HG02943 (cell line): ENCODE results near the gene PPP1R12A.

Experiments used
- ATAC-seq: cut with Tn5 transposase; IDR thresholded peaks from one replicate; pipeline ENCODE4 v1.9.1; 2021; ENCODE audit warnings: mild to moderate bottlenecking, low read depth, moderate library complexity; ENCODE audit not compliant: unreplicated experiment

Gene PPP1R12A

DNA sequence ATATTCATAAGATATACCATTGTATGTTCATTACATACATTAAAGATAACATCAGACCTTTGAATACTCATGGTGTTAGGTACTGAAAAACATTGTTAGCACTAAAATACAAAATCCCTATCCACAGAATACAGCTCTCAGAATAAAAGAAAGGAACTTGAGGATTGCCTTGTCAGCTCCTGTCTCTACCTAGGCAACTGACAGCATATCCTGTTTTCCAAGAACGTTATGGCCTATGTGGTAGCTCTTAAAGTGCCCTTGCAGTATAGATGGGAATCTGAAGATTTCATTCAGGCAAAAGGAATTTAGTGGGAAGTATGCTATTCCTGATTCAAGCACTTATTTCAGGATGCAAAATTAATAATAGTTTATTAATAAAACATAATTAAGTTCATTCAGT lies 1.8 kb upstream of the PPP1R12A start:
- no peak for ATAC-seq

DNA sequence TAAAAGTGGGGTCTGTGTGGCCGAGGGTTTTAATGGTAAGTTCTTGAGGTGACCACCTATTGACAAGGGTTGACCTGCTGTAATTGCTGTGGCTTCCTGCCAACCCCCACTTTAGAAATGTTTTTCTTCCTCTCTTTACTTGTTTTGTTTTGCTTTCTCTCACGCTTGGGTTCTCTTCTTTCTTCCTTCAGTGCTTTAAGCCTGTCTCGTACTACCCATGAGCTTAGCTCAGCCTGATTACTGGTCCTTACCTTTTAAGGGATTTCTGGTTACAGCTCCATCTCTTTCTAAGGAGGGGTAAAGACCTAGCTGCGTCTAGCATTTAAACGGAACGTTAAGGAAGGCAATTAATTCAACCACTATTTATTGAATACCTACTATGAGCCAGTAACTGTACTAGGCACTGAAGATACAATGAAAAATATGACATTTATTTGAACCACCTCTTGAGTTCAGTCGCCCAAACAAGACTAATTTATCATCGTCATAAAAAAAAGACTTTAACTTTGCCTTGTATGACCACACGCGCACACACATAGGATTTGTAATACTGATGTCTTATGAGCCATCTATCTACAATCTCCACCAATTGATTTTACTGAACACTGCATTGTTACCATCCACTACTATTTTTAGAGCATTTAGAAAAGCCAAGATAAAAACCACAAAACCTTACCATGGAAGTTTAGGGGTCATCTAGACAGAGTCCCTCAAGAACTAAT lies 888 bp upstream of the PPP1R12A start:
- ATAC-seq, result peak; percentile 20

DNA sequence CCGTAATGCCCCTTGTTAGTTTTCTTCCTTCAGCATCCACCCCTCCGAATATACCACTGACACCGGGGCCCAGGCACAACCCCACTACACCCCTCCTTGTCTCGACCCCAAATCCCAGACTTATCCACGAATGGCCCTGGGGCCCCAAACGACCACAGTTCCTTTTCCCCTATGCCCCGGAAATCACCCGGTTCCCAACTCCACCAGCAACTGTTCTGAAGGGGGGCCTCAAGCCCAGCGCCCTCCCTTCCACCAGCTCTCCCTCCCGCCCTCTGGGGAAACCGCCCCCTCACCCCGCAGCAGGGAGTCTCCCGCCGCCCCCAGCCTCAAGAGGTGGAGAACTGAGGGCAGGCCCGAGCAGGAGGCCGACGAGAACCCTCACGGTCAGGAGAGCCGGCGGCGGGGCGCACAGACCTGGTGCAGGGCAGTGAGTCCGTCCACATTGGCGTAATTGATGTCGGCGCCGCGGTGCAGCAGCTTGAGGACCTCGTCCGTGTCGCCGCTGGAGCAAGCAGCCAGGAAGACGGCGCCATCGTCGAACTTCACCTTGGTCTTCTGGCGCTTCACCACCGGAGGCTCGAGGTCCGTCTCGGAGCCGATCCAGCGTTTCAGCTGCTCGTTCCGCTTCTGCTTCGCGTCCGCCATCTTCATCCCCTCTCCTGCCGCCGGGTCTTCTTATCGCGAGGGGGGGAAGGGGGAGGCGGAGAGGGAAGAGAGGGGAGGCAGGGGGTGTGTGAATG lies 446 bp downstream of the PPP1R12A start:
- peak; percentile 26 for ATAC-seq

DNA sequence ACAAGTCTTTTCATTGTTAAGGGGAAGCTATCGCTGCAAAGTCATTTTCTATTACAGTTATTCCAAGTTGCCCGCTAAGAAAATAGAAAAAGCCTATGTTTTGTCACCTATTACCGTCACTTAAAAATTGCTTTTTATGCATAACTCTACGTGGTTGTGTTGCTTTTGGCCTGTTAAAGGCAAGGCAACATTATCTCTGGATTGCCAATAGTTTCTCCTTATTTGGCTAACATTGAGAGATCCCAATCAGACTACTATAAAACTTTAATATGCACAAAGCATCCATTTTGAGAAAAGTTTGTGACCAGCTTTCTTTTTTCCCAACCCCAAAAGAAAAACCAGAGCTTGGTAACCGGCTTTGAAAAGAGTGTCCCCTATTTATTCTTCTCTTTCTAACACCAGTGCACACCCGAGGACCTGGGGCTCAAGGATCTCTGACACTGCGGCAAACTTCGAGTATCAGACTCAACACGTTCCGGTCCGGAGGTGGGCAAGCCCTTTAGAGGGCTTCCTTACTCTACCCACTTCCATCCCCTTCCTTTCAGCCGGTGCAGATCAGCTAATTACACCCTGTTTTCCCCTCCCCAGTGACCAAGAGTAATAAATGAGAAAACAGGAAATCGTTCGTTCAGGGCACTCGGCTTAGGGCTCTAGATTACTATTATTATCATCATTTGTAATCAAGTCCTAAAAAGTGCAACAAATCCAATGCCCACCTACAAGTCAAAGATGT lies 1.2 kb downstream of the PPP1R12A start:
- ATAC-seq, result peak; percentile 7

DNA sequence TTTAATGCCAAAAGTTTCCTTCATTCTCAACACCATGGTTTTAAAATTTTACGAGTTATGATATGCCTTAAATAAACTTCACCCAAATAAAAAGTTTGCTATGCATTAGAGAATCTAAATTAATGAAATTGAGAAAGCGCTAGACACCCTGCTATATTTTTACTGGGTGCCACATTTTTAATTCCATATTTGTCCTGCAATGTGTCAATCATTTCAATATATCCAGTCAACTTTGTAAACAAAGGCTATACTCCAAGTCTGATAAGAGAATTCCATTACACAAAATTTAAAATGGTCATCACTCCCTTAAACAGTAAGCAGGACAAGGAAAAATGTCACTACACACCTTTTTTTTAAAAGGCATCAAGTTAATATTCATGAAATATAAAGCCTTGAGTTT lies 1.9 kb downstream of the PPP1R12A start:
- no peak for ATAC-seq

DNA sequence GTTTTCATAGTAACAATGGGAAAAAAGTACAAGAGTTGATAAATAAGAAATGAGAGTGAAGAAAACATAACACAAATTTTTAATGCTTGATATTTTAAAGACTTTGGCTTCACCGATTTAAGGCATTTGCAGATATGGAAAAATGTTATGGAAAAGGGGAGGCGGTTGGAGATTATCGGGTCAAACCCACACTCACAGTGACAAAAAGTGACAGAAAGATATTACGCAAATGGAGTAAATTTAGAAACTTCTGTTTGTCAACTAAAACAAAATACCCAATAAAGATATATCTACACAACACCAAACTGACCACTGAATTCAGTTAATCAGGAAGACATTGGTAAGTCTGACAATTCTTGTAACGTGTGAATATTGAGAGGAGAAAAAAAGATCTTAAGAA lies 2.5 kb downstream of the PPP1R12A start:
- ATAC-seq, result no peak

DNA sequence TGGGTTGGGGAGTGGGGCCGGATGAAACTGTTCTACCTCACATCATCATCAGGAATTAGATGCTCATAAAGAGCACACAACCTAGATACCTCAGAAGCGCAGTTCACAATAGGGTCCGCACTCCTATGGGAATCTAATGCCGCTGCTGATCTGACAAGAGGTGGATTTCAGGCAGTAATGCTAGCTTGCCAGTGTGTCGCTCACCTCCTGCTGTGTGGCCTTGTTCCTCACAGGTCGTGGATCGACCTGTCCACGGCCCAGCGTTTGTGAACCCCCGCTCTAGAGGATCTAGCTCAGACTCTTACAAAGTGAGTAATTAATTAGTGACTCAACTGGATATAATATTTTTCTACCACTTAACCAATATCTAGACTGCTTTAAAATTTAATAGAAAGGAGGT lies 5.8 kb downstream of the PPP1R12A start:
- ATAC-seq, result no peak

DNA sequence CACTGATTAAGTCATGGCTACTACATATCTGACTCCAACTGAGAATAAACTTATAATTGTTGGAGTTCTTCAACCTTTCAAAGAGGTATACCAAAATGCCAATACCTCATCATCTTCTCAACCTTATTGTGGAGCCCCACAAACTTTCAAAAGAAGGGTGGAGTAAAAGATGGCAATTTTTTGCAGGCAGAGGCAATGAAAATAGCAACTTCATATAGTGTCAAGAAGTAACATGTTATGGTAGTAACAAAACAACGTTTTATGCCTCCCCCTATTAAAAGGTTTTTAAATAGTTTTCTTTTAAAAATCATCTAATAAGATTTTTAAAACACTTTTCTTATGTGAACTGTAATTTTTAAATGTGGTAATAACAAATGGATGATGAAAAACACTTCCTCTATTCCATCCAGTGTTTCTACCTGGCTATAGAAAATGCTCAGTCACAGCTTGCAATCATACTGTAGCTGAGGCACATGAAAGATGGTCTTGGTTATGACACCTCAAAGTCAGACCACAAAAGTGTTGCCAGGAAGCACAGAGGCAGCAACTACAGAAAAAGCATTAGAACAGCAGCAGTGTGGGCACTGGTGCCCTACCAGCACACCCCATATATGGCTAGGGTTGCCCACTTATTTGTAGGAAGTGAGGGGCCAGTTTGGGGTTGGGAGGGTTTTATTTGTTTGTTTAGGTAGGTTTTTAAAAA lies 7.0 kb downstream of the PPP1R12A start:
- ATAC-seq, result peak; percentile 99

DNA sequence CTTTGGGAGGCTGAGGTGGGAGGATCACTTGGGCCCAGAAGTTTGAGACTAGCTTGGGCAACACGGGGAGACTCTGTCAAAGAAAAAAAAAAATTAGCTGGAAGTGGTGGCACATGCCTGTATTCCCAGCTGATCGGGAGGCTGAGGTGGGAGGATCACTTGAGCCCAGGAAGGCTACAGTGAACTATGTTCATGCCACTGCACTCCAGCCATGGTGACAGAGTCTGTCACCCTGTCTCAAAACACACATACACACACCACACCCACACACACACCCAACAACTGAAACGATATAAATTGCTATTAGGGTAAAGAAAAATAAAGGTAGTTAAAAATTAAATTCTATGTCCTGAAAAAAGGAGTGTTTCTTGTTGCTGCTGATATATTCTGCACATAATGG lies 7.9 kb downstream of the PPP1R12A start:
- ATAC-seq, result no peak

DNA sequence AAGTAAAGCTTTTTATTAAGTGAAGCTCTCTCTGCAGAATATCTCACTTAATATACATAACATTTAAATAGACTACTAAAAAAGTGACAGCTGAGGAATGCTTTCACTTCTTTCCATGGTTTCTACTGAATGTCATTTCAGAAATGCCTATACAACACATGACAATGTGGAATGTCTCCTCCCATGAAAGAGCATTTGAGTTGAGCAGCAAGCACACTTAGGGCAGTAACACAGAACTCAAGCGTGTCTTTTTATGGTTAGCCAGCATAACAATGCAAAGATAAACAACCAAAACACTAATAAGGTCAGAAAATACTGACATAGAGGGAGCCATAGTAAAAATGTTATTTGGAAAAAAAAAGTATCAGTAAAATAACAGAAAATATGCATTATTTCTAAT lies 9.4 kb downstream of the PPP1R12A start:
- no peak for ATAC-seq

DNA sequence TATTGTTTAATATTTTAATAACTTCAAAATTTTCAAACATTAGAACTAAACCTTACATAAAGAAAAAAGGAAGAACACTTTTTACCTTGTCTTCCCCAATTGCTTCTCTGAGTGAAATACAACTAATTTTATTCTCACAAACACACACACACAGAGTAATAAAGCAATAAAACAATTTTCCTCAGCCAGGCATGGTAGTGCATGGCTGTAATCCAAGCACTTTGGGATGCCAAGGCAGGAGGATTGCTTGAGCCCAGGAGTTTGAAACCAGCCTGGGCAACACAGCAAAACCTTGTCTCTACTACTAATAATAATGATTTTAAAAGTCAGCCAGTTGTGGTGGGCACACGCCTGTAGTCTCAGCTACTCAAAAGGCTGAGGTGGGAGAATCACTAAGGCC lies 13.1 kb downstream of the PPP1R12A start:
- ATAC-seq, result no peak

DNA sequence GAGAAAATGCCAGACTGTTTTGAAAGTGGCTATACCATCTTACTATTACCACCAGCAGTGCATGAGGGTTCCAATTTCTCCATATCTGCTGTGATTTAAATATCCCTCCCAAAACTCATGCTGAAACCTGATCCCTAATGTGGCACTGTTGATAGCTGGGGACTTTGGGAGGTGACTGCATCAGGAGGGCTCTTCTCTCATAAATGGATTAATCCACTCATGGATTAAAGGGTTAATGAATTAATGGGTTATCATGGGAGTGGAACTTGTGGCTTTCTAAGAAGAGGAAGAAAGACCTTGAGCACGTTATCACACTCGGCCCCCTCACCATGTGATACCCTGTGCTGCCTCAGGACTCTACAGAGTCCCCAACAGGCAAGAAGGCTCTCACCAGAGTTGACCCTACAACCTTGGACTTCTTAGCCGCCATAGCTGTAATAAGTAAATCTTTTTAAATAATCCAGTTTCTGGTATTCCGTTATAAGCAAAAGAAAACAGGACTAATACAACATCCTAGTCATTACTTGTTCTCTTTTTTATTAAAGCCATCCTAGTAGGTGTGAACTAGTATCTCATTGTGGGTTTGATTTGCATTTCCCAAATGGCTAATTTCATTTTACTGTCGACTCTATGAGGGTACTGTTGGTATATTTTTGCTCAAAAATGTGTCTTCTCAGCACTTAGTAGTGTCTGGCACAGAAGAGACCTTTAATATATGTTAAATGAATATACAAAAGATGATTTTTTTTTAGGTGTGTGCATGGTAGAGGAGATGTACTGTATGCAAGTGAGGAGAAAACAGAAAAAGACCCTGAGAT lies 14.3 kb downstream of the PPP1R12A start:
- ATAC-seq, result no peak

DNA sequence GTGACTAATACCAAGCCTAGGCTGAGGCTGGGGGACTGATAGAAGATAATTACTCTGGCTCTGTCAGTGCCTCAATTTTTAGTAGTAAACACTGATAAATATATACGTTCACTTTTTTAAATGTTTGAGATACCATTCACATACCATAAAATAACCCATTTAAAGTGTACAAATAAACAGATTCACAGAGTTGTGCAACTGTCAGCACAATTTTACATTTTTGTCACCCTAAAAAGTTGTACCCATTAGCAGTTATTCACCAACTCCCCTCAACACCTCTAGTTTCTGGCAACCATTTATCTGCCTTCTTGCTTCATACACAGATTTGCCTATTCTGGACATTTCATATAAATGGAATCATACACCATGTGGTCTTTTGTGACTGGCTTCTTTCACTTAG lies 15.1 kb downstream of the PPP1R12A start:
- no peak for ATAC-seq

DNA sequence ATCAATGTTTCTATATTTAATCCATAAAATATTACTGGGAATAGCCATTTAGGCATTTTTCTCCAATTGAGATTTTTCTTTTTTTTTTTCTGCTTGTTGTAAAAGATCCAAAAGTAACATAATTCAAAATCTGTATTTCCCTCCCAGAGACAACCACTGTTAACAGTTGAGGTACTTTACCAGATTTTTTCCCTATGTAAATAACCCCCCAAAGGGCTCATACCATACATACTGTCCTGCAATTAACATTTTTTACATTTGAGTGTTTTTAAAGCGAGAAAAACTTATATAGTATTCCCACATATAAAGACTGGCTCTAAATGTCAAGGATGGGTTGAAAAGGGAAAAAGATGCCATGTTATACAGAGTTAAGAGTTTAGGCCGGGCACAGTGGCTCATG lies 18.1 kb downstream of the PPP1R12A start:
- no peak for ATAC-seq

DNA sequence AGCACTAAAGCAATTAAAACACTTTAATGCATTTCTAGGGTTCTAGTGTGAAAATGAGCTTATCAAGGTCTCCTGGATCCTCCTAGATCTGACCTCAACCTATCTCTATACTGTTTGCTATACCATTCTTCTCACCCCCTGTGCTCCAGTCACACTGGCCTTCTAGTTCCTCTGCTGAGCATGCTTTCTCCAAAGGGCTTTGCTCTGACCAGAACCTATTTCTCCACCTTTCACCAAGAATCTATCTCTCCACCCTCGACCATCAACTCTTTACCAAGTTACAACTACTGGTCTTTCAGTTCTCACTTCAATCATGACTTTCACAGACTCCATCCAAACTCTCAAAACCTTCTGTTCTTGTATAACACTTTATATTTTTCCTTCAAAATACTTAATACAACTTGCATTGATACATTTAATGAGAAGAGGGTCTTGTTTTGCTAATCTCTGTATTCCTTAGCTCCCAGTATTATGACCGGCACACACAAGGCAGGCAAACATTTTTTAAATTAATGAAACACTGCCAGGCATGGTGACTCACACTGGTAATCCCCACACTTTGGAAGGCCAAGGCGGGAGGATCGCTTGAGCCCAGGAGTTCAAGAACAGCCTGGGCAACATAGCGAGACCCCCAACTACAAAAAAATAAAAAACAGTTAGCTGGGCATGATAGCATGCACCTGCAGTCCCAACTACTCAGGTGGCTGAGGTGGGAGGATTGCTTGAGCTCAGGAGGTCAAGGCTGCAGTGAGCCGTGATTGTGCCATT lies 22.8 kb downstream of the PPP1R12A start:
- ATAC-seq, result no peak

DNA sequence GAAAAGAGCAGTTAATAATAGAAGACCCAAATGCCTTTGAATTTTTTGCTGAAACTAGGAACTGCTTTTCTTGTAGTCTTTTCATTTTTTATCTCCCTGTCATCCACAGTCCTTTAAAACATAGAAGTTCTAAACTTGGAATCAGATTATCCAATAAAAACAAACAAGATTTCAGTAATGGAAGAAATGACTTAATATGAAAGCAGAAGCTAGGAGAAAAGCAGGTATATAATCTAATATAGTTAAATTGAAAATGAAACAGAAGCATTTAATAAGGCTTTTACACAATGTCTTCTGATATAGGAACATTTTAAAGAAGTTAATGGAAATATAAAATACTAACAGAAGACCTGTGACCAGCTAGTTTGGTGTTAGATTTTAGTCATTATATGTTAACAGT lies 26.5 kb downstream of the PPP1R12A start:
- ATAC-seq, result no peak

DNA sequence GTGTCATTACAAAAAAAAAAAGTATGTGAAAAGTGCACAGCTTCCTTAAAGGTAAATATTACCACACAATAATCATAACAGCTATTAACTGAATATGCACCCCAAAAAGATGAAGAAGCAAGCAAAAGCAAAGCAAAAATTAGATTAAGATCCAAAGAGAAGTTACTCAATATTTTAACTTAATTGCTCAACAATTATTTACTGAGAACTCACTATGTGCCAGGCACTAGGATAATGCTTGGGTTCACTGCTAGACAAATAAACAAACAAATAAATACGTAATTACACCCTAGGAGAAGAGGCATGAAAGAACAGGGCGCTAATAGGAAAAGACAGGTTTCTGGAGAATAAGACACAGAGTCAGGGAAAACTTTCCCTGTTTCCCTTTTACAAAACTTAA lies 33.4 kb downstream of the PPP1R12A start:
- no peak for ATAC-seq

DNA sequence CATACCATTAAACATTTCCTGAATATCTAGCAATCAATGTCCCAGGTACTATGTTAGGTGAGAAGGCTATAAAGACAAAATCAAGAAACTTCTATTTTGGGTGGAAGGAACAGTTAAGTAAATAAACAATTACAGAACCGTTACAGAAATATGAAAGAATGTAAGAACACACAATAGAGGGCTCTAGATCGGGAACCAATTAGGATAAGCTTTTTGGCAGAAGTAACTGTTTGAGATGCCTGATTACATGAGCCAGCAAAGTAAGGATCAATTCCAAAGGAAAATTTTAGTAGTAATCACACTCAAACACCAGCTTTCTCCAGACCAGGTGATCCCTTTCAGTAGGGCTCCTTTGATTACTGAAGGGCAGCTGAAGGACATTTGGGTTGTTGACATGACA lies 33.9 kb downstream of the PPP1R12A start:
- no peak for ATAC-seq

DNA sequence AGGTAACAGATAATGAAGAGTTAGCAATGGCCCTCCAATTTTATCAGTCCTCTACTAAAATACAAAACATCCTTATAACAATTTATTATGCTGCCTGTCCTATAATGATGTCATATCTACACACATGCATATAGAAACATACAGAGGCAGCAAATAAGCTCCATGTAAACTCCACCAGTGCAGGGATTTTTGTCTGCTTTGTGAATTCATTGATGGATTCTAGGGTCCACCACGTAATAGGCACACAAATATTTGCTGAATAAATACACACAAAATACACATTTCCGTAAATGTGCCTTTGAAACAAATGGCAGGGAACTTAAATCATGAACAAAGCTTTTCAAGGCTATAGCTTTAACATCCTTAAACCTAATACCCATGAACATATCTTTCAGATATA lies 34.7 kb downstream of the PPP1R12A start:
- ATAC-seq, result no peak
